IMR-90 (cell line): ENCODE measurements around the gene FAM24B. TPM values are rescaled to one million over a fixed set of nuclear protein-coding genes. Genes with fewer than 3 reads are reported as not detected.

Experiments
- ATAC-seq: fragments of 200-7000 bp; cut with Tn5 transposase; 2 replicates; pipeline ENCODE4 v1.9.1; 2020; ENCODE audit warnings: low read depth, mild to moderate bottlenecking, moderate library complexity
- BruUV-seq: library from RNA; stranded (reverse); fragments of 400-500 nt; replicated peaks from 2 replicates; lab custom pipeline; 2021; lab: Mats Ljungman, UMichigan
- CTCF ChIA-PET: fragments of 300-600 bp; formaldehyde crosslinking; extraction: SDS; loops from one replicate; lab custom pipeline; 2021; ENCODE audit warnings: antibody characterized with exemption; lab: Yijun Ruan, JAX
- POLR2A ChIA-PET: fragments of 300-600 bp; sonication (Branson Sonifier 250); formaldehyde crosslinking; loops from one replicate; lab custom pipeline; 2022; ENCODE audit warnings: antibody characterized with exemption; ENCODE audit not compliant: unreplicated experiment; lab: Charles Lee
- DNase-seq: peaks from one replicate; pipeline ENCODE4 v3.0.0; 2013
- H2AFZ ChIP-seq: replicated peaks from 2 replicates; pipeline ENCODE3; 2013; ENCODE audit warnings: low read length, mild to moderate bottlenecking; ENCODE audit not compliant: poor library complexity
- H2AK5ac ChIP-seq: 2 replicates; pipeline ENCODE4 v1.6.1; 2013; ENCODE audit warnings: low read depth, low read length, inconsistent platforms
- H2AK9ac ChIP-seq: replicated peaks from 2 replicates; pipeline ENCODE3; 2013; ENCODE audit warnings: mild to moderate bottlenecking, low read depth, low read length, moderate library complexity; ENCODE audit not compliant: poor library complexity
- H2BK120ac ChIP-seq: 2 replicates; pipeline ENCODE4 v1.6.1; 2013; ENCODE audit warnings: low read depth, low read length, inconsistent platforms
- H2BK15ac ChIP-seq: 3 replicates; pipeline ENCODE4 v1.6.1; 2013; ENCODE audit warnings: low read depth, low read length, inconsistent platforms
- H2BK20ac ChIP-seq: 2 replicates; pipeline ENCODE4 v1.6.1; 2013; ENCODE audit warnings: low read depth, mild to moderate bottlenecking, inconsistent platforms, low read length, moderate library complexity
- H2BK5ac ChIP-seq: 2 replicates; pipeline ENCODE4 v1.6.1; 2013; ENCODE audit warnings: mild to moderate bottlenecking, low read depth, low read length, inconsistent platforms; ENCODE audit not compliant: poor library complexity, severe bottlenecking
- H3K14ac ChIP-seq: replicated peaks from 2 replicates; pipeline ENCODE4 v1.6.1; 2013; ENCODE audit warnings: low read depth, low read length, inconsistent platforms
- H3K18ac ChIP-seq: 2 replicates; pipeline ENCODE4 v1.6.1; 2013; ENCODE audit warnings: low read depth, low read length, control low read depth
- H3K23ac ChIP-seq: 2 replicates; pipeline ENCODE4 v1.6.1; 2013; ENCODE audit warnings: low read depth, low read length, inconsistent platforms
- H3K27ac ChIP-seq: 2 replicates; pipeline ENCODE4 v1.5.1; 2013; ENCODE audit warnings: mild to moderate bottlenecking, control low read depth, low read length; ENCODE audit not compliant: insufficient read depth
- H3K27me3 ChIP-seq: 2 replicates; pipeline ENCODE4 v1.6.1; 2013; ENCODE audit warnings: low read length; ENCODE audit not compliant: control insufficient read depth, insufficient read depth
- H3K36me3 ChIP-seq: 2 replicates; pipeline ENCODE4 v1.6.1; 2013; ENCODE audit warnings: low read length, mixed read lengths; ENCODE audit not compliant: control insufficient read depth, insufficient read depth
- H3K4ac ChIP-seq: 2 replicates; pipeline ENCODE4 v1.6.1; 2013; ENCODE audit warnings: low read depth, low read length, inconsistent platforms
- H3K4me1 ChIP-seq: 2 replicates; pipeline ENCODE4 v1.6.1; 2013; ENCODE audit warnings: low read length, mixed read lengths; ENCODE audit not compliant: control insufficient read depth, insufficient read depth
- H3K4me2 ChIP-seq: 2 replicates; pipeline ENCODE4 v1.6.1; 2013; ENCODE audit warnings: low read depth, mild to moderate bottlenecking, control low read depth, low read length, moderate library complexity
- H3K4me3 ChIP-seq: 2 replicates; pipeline ENCODE4 v1.5.1; 2013; ENCODE audit warnings: low read depth, mild to moderate bottlenecking, control low read depth, low read length, moderate library complexity; ENCODE audit not compliant: insufficient read depth
- H3K56ac ChIP-seq: 2 replicates; pipeline ENCODE4 v1.6.1; 2013; ENCODE audit warnings: low read length, inconsistent platforms; ENCODE audit not compliant: insufficient read depth; ENCODE audit errors: extremely low read depth
- H3K79me1 ChIP-seq, 2 experiments: 2 replicates each; pipeline ENCODE4 v1.6.1; 2013; ENCODE audit warnings: low read length in 2 of 2, inconsistent platforms in 1 of 2, low read depth in 1 of 2
- H3K9ac ChIP-seq: 2 replicates; pipeline ENCODE4 v1.6.1; 2013; ENCODE audit warnings: low read depth, low read length, control low read depth
- H3K9me1 ChIP-seq: 2 replicates; pipeline ENCODE4 v1.6.1; 2013; ENCODE audit warnings: low read length, inconsistent platforms; ENCODE audit not compliant: insufficient read depth
- H3K9me3 ChIP-seq: 2 replicates; pipeline ENCODE4 v1.6.1; 2013; ENCODE audit warnings: low read length; ENCODE audit not compliant: control insufficient read depth, insufficient read depth
- H4K20me1 ChIP-seq: 2 replicates; pipeline ENCODE4 v1.6.1; 2013; ENCODE audit warnings: low read length, inconsistent platforms; ENCODE audit not compliant: insufficient read depth
- H4K5ac ChIP-seq: 2 replicates; pipeline ENCODE4 v1.6.1; 2013; ENCODE audit warnings: mild to moderate bottlenecking, low read depth, low read length, control low read depth
- H4K8ac ChIP-seq, 2 experiments: 2 replicates each; pipeline ENCODE4 v1.6.1; 2013; ENCODE audit warnings: low read depth in 2 of 2, low read length in 2 of 2, control low read depth in 1 of 2, inconsistent platforms in 1 of 2
- H4K91ac ChIP-seq: 2 replicates; pipeline ENCODE4 v1.6.1; 2013; ENCODE audit warnings: low read depth, low read length, inconsistent platforms; ENCODE audit not compliant: insufficient read depth
- BHLHE40 ChIP-seq: fragments of 150-350 bp; IDR thresholded peaks from 2 replicates; pipeline ENCODE4 v1.6.1; 2016; ENCODE audit warnings: mild to moderate bottlenecking, low read depth, low read length
- CEBPB ChIP-seq: IDR thresholded peaks from 2 replicates; pipeline ENCODE4 v1.6.1; 2012; ENCODE audit warnings: low read depth, low read length, improper control_type of control experiment
- CHD1 ChIP-seq: IDR thresholded peaks from 2 replicates; pipeline ENCODE4 v1.6.1; 2012; ENCODE audit warnings: low read depth, low read length, improper control_type of control experiment
- CTCF ChIP-seq: conservative IDR thresholded peaks from 2 replicates; pipeline ENCODE4 v1.5.1; 2012; ENCODE audit warnings: mild to moderate bottlenecking, low read depth, low read length, improper control_type of control experiment
- ELK1 ChIP-seq: fragments of 150-350 bp; IDR thresholded peaks from 2 replicates; pipeline ENCODE4 v1.6.1; 2016; ENCODE audit warnings: low read depth, mild to moderate bottlenecking, low read length, moderate library complexity, borderline replicate concordance
- FOS ChIP-seq: fragments of 150-350 bp; IDR thresholded peaks from 2 replicates; pipeline ENCODE4 v1.6.1; 2016; ENCODE audit warnings: low read depth, low read length
- MAFK ChIP-seq: IDR thresholded peaks from 2 replicates; pipeline ENCODE4 v1.6.1; 2012; ENCODE audit warnings: low read depth, low read length, improper control_type of control experiment
- MAZ ChIP-seq: IDR thresholded peaks from 2 replicates; pipeline ENCODE4 v1.6.1; 2012; ENCODE audit warnings: low read depth, mild to moderate bottlenecking, low read length, improper control_type of control experiment, moderate library complexity, borderline replicate concordance
- MXI1 ChIP-seq: IDR thresholded peaks from 2 replicates; pipeline ENCODE4 v1.6.1; 2012; ENCODE audit warnings: low read depth, mild to moderate bottlenecking, low read length, moderate library complexity, borderline replicate concordance
- NFE2L2 ChIP-seq: fragments of 150-350 bp; IDR thresholded peaks from 2 replicates; pipeline ENCODE4 v1.6.1; 2016; ENCODE audit warnings: low read depth, mild to moderate bottlenecking, low read length
- POLR2A ChIP-seq: IDR thresholded peaks from 2 replicates; pipeline ENCODE4 v1.6.1; 2012; ENCODE audit warnings: mild to moderate bottlenecking, low read depth, low read length
- RAD21 ChIP-seq: IDR thresholded peaks from 2 replicates; pipeline ENCODE4 v1.6.1; 2012; ENCODE audit warnings: low read length, improper control_type of control experiment
- RCOR1 ChIP-seq: IDR thresholded peaks from 2 replicates; pipeline ENCODE4 v1.6.1; 2012; ENCODE audit warnings: mild to moderate bottlenecking, low read length, improper control_type of control experiment; ENCODE audit not compliant: insufficient replicate concordance
- RFX5 ChIP-seq: IDR thresholded peaks from 2 replicates; pipeline ENCODE4 v1.8.0; 2012; ENCODE audit warnings: low read depth, mild to moderate bottlenecking, low read length, moderate library complexity
- SMC3 ChIP-seq: fragments of 150-350 bp; IDR thresholded peaks from 2 replicates; pipeline ENCODE4 v1.6.1; 2016; ENCODE audit warnings: low read depth, mild to moderate bottlenecking, antibody characterized with exemption, low read length, moderate library complexity
- WGBS, 2 experiments: methylation state at CpG; one replicate each; pipeline versions ENCODE4 v1.1.5 to v1.1.7; 2013; ENCODE audit warnings: missing lambda C conversion rate in 2 of 2; ENCODE audit not compliant: insufficient read length in 1 of 2; ENCODE audit errors: extremely low coverage in 2 of 2; 5-methylcytosine and 5-hydroxymethylcytosine counted together
- dilution Hi-C: fragments of 300-500 bp; cut with HindIII; formaldehyde crosslinking; loops from one replicate; pipeline ENCODE4 v1.14.3; 2018; ENCODE audit warnings: low sequenced_read_pairs; ENCODE audit not compliant: unreplicated experiment
- in situ Hi-C: fragments of 300-500 bp; cut with MboI; formaldehyde crosslinking; loops from 3 replicates; pipeline ENCODE4 v1.14.3; 2019; ENCODE audit warnings: low sequenced_read_pairs, inconsistent platforms, mixed read lengths
- intact Hi-C: fragments of 100-400 bp; cut with micrococcal nuclease; formaldehyde crosslinking; loops from 2 replicates; pipeline ENCODE4 v1.10.0; 2022
- polyA plus RNA-seq, 3 experiments: library from polyadenylated mRNA; depleted of rRNA; stranded (reverse); fragments of >200 nt; gene quantifications; 2 replicates each; pipeline ENCODE4 v1.2.3, GENCODE V29; 2012; ENCODE audit warnings: low replicate concordance in 1 of 3
- total RNA-seq: library from RNA; depleted of rRNA; stranded (reverse); fragments of >200 nt; gene quantifications from 2 replicates; pipeline ENCODE4 v1.2.3, GENCODE V29; 2012
- TF ChIP-seq, protein P1 (sequence below): fragments of 150-350 bp; IDR thresholded peaks from 2 replicates; pipeline ENCODE4 v1.6.1; 2017; ENCODE audit warnings: mild to moderate bottlenecking, antibody characterized with exemption, low read length, low read depth

Gene FAM24B
- total and polyA plus RNA-seq, 2 of the 4 experiments (the other 2 are of a cell fraction) = 1.6 to 4.3 TPM

GRCh38 chr10:122852261-122852660 lies 27.1 kb downstream of the FAM24B start:
- H3K9me1 ChIP-seq = peaks cover 24% of the 10 kb centered on the region
- H4K20me1 ChIP-seq = no peaks in the 10 kb centered on the region
- H2BK5ac ChIP-seq = peak overlapping the region; percentile 31
- no TSS peak for BruUV-seq
- H3K18ac ChIP-seq = peak overlapping the region; percentile 13; the same call in 1 of the 2 replicates
- H3K4ac ChIP-seq = peak overlapping the region; percentile 72
- H3K79me1 ChIP-seq = peaks cover 12 to 44% of the 10 kb centered on the region in 2 experiments
- DNase-seq = no peak
- ChIA-PET CTCF (no interaction called here), POLR2A (no interaction called here)
- no peak overlapping the region for H3K56ac ChIP-seq
- in situ Hi-C loops (loop anchor here (25.0 kb wide), 2 partner anchors 310 to 690 kb away; partner anchors contain the start of gene BUB3), intact Hi-C loops (loop anchor here (5.0 to 10.0 kb wide), 2 partner anchors 100 to 303 kb away; partner anchors contain the start of genes BUB3 and C10orf88), dilution Hi-C loops (no loop called here)
- no peak overlapping the region for H3K27ac ChIP-seq
- no peak overlapping the region for H3K23ac ChIP-seq
- no peak overlapping the region for H3K4me2 ChIP-seq
- no peaks in the 10 kb centered on the region for H3K27me3 ChIP-seq
- no peaks in the 10 kb centered on the region for H3K36me3 ChIP-seq
- H2BK20ac ChIP-seq = peak overlapping the region; percentile 94
- no CpG with 5 or more reads among the region's 2 CpGs for WGBS, 2 experiments
- H2AK5ac ChIP-seq = peak overlapping the region; percentile 62; the same call in 1 of the 2 replicates
- no peak for TF ChIP-seq ELK1
- TF ChIP-seq MAFK = no peak
- TF ChIP-seq RCOR1 = no peak
- no peak for TF ChIP-seq MXI1
- TF ChIP-seq SMC3 = no peak
- TF ChIP-seq MAZ = no peak
- TF ChIP-seq, protein P1, sequence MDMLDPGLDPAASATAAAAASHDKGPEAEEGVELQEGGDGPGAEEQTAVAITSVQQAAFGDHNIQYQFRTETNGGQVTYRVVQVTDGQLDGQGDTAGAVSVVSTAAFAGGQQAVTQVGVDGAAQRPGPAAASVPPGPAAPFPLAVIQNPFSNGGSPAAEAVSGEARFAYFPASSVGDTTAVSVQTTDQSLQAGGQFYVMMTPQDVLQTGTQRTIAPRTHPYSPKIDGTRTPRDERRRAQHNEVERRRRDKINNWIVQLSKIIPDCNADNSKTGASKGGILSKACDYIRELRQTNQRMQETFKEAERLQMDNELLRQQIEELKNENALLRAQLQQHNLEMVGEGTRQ = no peak
- TF ChIP-seq BHLHE40 = no peak
- no peak for TF ChIP-seq CHD1
- no peak for TF ChIP-seq CTCF
- TF ChIP-seq NFE2L2 = no peak
- TF ChIP-seq RAD21 = no peak
- no peak for TF ChIP-seq RFX5
- no peak for TF ChIP-seq CEBPB
- TF ChIP-seq POLR2A = no peak
- no peak for TF ChIP-seq FOS
- peak overlapping the region in 1 of 2 experiments; percentile 40; a peak in 1 of 4 replicates for H4K8ac ChIP-seq
- H2AFZ ChIP-seq = no peak overlapping the region
- H2BK15ac ChIP-seq = peak overlapping the region; percentile 11; the same call in 1 of the 3 replicates
- H3K9me3 ChIP-seq = no peaks in the 10 kb centered on the region
- no peak overlapping the region for H3K9ac ChIP-seq
- no peak for ATAC-seq
- H3K14ac ChIP-seq = peak overlapping the region; percentile 29; the same call in 1 of the 2 replicates
- H2AK9ac ChIP-seq = peak overlapping the region; percentile 21
- no peak overlapping the region for H3K4me3 ChIP-seq
- no peak overlapping the region for H4K5ac ChIP-seq
- peak overlapping the region; percentile 72; the same call in 1 of the 2 replicates for H2BK120ac ChIP-seq
- peak overlapping the region; percentile 25; the same call in 1 of the 2 replicates for H4K91ac ChIP-seq
- peaks cover 38% of the 10 kb centered on the region for H3K4me1 ChIP-seq
